Measurements from ENCODE around the gene SMG7.
A peak's percentile ranks its signal among the peaks of the same experiment; 100 is the strongest.

The SMG7 gene

GRCh38 chr1:183592733-183593132, 120.4 kb downstream of the SMG7 start:
- DNase-seq: no peak

DNA sequence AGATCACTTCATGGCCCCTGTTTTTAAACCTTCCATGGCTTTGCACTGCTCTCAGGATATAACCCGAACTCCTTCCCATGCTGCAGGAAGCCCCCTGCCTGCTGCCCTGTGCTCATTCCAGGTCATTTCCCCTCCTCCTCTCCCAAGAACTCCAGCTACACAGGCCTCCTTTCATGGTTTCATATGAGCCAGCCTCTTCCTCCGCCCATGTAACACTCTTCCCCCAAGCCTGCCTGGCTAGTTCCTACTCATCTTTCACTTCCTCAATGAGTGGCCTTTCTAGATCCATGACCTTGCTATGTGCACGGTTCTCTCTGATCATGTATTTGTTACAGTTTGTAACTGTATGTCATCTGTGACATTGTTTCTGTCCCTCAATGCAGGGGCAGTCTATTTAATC, 121.1 kb downstream of the SMG7 start:
- peak in 2 of 14 donors; percentile 12 to 29 for DNase-seq

DNA sequence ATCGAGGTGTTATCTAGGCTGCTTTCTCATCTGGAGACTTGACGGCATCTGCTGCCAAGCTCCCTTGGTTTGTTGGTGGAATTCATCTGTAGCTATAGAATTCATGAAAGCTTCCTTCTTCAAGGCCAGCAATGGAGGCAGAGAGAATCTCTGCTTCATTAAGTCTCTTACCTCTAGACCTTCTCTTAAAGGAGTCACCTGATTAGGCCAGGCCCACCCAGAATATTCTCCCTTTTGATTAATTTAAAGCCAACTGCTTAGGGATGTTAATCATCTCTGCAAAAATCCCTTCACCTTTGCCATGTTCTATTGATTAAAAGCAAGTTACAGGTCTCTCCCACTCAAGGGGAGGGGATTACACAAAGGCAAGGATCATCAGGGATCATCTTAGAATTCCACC, 123.2 kb downstream of the SMG7 start:
- DNase-seq: no peak

- DNase-seq: no peak
Measured at GRCh38 chr1:183596500-183596899, 124.2 kb downstream of the SMG7 start.

DNA sequence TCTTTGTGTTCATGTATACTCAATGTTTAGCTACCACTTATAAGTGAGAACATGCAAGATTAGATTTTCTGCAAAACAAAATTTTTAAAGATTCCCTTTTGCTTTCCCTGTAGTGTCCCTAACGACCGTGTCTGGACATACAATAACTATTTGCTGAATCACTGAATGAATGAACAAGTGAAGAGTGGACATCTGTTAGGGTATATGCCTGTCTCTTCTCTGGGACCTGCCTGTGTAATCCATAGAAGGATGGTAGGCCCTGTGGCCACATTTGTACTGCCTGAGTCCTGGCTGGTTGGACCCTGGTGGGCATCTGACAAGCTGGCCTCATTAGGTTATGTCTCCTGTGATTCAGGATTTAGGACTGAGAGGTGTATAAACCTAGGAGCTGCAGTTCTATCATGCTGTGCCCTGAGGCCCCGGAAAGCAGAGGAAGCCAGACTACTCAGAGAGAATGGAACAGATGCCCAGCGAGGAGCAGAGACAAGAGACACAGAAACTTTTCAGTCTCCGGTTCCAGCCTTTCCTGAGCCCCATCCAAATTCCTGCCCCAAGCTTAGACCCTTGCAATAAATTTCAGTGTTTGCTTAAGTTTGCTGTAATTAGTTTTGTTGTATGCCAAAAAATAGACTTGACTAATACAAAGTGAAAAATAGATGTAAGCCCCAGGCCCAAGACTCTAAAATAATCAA, 125.5 kb downstream of the SMG7 start:
- peak in 1 of 14 donors; percentile 17 for DNase-seq

DNA sequence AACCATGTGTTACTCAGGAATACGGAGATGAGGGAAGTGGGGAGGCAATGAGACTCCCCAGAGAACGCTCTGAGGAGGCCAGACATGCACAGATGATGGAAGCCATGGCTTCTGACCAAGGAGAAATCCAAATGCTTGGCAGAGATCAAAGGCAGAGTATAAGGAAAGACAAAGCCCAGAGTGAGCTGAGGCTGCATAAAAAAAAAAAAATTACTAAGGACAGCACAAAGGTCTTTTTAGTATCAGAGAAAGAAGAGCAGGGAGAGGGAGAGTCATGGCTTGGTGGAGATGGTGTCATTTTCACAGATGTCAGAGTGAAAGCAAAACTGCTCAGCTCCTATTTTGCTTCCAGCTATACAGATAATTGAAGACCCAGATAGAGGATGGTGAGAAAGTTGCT, 126.1 kb downstream of the SMG7 start:
- DNase-seq: peak in 1 of 14 donors; percentile 60

- no peak for DNase-seq
Measured at GRCh38 chr1:183600136-183600535, 127.8 kb downstream of the SMG7 start.

GRCh38 chr1:183600634-183601033, 128.3 kb downstream of the SMG7 start:
- DNase-seq: no peak

DNA sequence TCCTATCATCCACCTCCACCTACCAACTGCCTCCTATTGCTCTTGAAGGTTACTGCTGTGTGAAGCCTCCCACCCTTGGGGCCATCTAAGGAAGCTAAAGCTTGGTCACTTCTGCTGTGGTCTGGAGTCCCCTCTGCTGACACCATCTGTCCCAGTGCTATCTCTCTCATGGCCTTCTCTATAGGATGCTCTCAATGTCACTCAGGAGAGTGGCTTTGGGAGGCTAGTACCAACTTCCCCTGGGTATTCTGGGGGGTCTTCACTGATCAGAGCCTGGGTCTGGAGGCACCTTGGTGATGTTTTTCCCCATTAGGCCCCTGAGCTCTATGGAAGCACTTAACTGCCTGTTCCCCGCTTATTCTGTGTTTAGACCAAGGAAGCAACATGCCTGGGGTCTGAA, 130.2 kb downstream of the SMG7 start:
- no peak for DNase-seq
